CD4-positive, alpha-beta T cell treated with Interleukin-21 for 1 hour (primary cell): ENCODE measurements around the gene FBXO11.

Source experiments
- DNase-seq: peaks from one replicate; pipeline ENCODE4 v3.0.0-alpha.2; 2020

The FBXO11 gene

DNA sequence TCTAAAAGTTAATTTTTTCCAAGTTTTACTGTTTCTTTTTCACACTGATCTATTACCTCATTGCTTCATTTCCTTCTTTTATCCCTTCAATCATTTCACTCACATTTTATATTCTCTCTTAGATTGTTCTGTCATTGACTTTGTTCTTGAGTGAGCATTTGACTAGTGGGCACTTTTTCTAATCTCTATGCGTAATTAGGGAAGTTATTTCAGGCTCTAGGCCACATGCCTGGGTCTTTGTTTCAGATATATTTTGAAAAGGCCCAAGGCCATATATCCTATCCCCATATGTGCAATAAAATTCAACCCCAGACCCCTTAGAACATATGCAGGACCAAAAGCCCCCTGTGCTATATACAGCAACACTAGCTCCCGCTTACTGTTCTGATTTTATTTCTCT is 62.1 kb downstream of the FBXO11 start:
- no peak for DNase-seq

DNA sequence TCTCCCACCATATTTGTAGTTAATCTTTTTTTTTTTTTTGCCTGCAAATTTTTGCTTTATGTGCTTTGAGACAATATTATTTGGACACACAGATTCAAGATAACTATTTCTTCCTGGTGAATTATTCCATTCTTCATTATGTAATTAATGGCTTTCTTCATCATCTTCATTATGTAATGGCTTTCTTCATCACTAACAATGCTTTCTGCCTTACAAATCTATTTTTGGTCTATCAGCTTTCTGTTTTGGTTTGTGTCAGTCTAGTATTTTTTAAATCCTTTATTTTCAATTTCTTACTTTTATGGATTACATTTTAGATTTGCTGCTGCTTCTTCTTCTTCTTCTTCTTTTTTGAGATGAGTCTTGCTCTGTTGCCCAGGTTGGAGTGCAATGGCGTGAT is 62.9 kb downstream of the FBXO11 start:
- DNase-seq: no peak

DNA sequence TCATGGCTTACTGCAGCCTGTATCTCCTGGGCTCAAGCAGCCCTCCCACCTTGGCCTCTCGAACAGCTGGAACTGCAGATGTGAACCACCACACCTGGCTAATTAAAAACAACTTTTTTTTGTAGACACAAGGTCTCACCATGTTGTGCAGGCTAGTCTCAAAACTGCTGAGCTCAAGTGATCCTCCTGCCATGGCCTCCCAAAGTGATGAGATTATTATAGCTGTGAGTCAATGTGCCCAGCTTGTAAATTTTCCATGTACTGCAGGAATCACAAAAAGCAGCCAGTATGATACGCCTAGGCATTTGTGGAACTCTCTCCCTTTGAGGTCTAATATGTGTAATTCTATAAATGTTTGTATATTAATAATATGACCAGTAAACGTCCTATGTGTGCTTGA is 63.5 kb downstream of the FBXO11 start:
- no peak for DNase-seq

DNA sequence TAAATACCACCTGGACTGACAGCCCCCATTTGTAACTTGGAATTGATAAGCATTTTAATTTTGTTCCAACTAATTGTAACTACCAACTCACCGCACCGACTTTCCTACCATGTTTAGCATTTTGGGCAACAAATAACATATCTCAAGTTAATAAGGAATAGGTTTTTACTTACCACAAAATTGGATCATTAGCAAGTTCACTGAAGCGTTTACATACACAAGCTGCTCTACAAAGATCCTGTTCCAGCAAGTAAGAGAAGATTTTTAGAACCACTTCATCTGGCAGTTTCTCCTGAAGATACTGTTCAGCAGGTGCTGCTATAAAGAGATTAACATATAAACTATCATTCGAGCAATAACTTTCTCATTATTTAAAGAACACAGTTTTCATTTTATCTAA is 67.6 kb downstream of the FBXO11 start:
- no peak for DNase-seq

DNA sequence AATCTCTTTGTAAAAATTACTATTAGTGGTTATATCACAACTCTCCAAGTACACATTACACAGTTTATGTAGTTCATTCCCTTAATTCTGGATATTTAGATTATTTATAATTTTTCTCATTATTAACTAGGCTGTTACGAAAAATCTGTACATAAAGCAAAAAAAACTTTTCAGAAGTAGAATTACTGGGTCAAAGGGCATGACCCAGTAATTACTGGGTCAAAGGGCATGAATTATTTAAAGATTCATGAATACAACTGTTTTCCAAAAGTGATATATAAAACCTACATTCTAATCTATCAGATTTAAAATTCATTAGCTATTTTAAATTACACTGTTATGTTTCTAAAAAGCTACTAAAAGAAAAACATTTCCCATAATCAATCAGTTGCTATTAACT is 68.0 kb downstream of the FBXO11 start:
- no peak for DNase-seq

DNA sequence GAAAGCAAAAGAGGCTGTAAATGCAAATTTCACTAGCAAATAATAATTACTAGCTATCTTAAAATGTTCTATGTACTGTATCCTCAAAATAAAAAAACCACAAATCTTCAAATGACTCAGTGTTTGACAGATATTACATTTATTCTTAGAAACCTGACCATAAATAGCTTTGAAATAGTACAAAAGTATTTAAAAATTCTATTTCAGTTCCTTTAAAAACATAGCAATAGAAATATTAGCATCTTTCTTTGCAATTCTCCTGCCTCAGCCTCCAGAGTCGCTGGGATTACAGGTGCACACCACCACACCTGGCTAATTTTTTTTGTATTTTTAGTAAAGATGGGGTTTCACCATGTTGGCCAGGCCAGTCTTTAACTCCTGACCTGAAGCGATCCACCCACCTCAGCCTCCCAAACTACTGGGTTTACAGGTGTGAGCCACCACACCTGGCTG is 72.8 kb downstream of the FBXO11 start:
- no peak for DNase-seq

DNA sequence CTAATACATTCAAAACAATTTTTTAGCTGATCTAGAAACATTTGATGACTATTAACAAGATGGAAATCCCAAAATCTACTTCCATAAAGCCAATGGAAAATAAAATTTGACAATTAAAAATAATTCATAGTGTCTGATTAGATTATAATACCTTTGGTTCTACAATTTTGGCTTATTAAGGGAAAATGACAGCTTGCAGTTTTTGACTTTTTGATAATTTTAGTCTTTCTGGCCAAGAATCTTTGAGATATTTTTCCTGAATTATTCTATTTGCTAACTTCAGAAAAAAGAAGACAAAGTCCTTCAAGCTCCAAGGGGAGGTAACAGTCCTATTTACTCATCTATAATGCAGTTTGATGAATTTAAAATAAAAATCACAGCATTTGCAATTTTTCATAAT is 83.8 kb downstream of the FBXO11 start:
- no peak for DNase-seq

DNA sequence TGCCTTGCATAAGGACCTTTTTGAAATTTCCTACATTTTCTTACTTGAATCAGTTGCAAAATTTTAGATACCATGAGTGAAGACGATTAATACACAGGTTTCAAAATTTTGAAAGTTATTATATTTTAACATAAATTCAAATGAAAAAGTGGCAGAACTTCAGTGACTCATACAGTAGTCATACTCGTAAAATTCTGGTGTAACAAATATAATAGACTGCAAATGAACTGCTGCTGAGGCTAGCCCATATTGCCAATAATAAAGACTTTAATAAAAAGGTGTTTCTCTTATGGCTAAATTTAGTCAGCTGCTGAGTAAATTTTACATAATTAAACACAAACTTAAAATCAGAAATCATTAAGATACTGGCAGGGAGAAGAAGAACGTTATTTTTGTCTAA is 86.5 kb downstream of the FBXO11 start:
- no peak for DNase-seq

DNA sequence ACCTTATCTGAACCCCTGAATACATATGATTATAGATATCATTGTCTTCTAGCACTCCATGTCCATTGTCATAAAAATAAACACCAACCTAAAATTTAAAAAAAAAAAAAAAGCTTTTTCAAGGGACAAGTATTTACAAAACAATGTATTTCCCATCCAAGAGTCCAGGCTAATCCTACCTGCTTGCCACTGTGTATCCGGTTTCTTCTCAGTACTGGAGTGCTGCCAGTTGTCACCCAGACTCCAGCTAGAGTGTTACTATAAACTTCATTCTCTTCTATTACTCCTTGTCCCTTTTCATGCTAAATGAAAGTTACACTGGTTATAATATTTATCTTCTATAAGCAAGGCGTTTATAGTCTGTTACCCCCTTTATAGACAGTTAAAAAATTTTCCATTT is 87.5 kb downstream of the FBXO11 start:
- no peak for DNase-seq

DNA sequence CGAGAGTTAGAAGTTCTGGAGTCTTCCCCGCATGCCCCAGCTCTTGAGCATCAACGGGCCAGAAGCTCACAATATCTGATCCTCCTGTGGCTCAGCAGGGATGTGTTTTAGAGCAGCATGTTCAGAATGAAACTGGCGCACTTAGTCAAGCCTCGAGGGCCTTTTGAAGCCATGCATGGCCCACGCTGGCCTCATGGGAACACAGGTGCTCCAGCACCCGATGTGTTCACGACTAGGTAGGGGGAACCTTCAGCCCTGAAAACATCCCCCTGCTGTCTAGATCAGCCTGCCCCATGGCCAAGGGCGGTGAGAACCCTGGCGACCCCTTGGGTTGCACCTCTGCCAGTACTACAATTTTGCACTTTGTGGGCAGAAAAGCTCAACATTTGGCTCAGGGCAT is 90.5 kb downstream of the FBXO11 start:
- DNase-seq: no peak

DNA sequence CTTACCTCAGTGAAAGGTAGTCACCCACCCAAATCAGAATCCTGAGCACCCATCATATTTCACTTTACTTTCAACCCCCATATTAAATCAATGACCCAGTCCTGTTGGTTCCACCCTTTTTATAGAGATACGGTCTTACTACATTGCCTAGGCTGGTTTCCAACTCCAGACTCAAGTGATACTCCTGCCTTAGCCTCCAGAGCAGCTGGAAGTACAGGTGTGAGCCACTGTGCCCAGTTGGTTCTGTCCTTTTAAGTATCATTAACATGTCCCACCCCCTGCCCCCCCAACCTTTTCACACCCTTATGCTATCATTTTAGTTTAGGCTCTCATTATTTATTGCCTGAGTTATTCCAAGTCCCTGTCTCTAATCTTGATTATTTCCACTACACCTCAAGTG is 94.6 kb downstream of the FBXO11 start:
- DNase-seq: no peak

DNA sequence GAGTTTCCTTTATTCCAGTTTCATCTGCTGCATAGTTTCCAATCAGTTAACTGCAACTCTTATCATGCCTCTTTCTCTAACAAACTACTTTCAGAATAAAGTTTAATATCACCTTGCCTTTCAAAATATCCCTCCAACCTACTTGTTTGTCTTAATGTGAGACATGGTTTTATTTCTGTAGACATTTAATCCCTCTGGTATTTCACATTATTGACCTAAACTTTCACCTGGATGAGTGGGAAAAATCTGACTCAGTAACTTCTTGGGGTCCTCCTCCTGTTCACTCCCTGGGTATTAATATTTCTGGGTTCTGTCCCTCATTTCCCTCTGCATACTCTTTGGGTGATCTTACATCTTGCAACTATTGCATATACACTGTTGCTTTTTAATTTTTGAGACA is 95.4 kb downstream of the FBXO11 start:
- no peak for DNase-seq

DNA sequence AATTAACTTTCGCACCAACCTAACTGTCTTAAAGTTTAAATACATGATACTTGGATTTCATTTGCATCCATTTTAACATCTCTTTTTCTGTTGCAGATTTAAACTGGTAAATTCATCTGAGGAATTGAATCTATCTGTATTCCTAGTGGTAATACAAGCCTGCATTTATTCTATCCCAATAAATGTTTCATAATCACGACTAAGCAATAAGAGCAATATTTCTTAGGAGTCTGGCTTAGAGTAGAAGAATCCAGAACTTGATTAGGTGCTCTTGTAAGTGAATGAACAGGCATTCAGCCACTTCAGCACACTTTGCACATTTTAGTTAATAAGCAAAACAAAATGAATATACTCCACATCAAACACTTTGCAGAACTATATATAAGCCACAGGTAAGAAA is 96.4 kb downstream of the FBXO11 start:
- DNase-seq: no peak

DNA sequence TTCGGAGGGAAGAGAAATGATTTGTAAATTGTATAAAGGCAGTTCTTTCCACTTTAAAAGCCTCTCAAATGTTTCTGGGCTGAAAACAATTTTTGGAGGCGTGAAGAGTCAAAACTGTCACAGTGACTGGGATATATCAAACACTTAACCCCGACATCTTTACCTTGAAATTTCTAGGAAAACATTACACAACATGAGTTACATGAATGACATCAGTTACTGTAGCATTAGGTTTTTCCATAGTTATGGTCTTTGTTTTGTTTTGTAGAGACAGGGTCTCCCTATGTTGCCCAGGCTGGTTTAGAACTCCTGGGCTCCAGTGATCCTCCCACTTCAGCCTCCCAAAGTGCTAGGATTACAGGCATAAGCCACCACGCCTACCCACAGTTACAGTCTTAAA is 97.7 kb downstream of the FBXO11 start:
- no peak for DNase-seq

DNA sequence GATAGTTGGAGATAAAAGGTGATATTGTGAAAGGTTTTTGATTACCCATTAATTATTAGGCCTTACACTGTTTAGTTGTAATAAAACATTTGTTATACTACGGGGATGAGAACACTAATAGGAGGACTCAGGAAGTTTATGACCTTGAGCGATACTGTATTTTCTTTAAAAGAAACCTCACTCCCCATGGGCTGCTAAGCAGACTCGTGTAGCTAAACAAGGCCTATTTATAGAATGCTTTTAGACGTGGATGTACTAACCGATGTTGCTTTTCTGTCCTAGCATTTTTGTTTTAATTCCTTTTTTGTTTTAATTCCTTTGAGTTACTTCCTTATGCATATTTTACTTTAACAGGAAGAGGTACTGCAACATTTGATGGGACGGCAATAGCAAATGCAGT is 100.4 kb downstream of the FBXO11 start:
- no peak for DNase-seq

DNA sequence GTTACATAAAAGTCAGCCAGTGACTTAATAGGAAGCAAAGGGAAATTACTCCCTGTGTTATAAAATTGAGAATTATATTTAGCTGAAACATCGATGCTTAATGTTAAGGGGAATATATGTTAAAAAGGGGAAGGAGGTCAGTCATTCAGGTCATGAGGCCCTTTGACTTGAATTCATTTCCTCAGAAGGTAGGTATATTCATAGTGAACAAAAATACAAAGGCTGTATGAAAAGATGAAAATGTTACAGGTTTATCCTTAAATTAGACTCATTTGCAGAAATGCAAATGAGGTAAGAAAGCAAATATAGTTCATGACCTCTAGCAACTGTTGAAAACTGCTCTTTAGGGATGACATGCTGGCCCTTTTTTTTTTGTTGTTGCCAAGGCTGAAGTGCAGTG is 102.5 kb downstream of the FBXO11 start:
- DNase-seq: no peak

DNA sequence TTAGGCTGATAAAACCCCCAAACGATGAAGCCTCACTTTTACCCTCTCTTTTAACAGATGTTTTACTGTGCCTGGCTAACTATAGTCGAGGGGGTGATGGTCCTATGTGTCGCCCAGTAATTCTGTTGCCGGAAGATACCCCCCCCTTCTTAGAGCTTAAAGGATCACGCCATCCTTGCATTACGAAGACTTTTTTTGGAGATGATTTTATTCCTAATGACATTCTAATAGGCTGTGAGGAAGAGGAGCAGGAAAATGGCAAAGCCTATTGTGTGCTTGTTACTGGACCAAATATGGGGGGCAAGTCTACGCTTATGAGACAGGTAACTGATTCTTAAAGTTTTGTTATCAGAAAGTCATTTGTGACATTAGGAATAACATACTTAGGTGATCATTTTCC is 102.9 kb downstream of the FBXO11 start:
- no peak for DNase-seq

DNA sequence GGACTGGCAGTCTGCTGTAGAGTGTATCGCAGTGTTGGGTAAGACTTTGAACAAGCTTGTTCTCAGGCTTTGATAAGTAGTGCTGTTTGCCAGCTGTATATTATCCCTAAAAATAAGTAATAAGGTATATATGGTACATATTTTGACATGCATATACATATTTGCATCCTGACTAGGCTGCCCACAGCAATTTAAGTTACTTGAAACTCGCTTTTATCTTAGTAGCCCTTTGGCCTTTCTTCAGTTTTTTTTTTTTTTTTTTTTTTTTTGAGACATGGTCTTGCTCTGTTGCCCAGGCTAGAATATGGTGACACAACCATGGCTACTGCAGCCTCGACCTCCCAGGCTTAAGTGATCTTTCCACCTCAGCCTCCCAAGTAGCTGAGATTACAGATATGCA is 105.2 kb downstream of the FBXO11 start:
- DNase-seq: no peak

DNA sequence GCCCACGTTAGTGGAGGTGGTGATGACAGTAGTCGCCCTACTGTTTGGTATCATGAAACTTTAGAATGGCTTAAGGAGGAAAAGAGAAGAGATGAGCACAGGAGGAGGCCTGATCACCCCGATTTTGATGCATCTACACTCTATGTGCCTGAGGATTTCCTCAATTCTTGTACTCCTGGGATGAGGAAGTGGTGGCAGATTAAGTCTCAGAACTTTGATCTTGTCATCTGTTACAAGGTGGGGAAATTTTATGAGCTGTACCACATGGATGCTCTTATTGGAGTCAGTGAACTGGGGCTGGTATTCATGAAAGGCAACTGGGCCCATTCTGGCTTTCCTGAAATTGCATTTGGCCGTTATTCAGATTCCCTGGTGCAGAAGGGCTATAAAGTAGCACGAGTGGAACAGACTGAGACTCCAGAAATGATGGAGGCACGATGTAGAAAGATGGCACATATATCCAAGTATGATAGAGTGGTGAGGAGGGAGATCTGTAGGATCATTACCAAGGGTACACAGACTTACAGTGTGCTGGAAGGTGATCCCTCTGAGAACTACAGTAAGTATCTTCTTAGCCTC is 107.2 kb downstream of the FBXO11 start:
- DNase-seq: no peak

DNA sequence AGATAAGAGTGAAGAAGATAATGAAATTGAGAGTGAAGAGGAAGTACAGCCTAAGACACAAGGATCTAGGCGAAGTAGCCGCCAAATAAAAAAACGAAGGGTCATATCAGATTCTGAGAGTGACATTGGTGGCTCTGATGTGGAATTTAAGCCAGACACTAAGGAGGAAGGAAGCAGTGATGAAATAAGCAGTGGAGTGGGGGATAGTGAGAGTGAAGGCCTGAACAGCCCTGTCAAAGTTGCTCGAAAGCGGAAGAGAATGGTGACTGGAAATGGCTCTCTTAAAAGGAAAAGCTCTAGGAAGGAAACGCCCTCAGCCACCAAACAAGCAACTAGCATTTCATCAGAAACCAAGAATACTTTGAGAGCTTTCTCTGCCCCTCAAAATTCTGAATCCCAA is 107.7 kb downstream of the FBXO11 start:
- no peak for DNase-seq

DNA sequence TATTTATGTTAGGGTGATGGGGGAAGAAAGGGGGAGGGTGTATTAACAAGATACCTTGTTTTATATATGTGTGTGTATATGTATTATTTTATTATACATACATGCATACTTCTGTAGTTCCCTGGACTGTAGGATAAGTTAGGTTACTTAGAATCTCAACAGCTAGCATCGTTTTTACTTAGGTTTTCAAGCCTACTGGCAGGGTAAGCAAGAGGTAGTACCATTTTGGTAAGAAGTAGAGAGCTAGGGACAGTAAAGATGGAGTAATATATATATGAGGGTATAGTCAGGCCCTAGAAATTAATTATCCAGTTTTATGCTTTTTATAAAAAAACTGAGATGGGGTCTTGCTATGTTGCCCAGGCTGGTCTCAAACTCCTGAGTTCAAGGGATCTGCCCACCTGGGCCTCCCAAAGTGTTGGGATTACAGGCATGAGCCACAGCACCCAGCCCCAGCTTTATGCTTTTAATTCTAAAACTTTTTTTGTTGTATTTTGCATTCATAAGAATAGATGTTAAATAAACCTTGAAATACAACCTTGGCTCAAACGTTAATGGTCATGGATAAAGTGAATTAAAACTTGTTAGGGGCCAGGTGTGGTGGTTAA is 110.1 kb downstream of the FBXO11 start:
- DNase-seq: no peak

DNA sequence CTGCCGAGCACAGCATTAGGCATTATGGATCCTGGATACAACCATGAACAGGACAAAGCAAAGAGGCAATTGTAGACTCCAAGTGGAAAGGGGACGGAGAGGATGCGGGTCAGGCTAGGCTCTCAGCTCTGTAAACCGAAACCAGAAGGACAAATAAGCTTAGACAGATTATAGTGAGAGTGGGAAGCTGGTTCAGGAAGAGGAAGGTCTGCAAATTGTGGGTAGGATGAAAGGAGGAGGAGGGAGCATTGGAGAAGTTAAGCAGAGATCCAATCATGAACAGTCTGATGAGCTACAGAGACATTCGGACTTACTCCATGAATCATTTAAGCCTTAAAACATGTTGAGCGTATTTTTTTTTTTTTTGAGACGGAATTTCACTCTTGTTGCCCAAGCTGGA is 120.3 kb downstream of the FBXO11 start:
- DNase-seq: no peak

DNA sequence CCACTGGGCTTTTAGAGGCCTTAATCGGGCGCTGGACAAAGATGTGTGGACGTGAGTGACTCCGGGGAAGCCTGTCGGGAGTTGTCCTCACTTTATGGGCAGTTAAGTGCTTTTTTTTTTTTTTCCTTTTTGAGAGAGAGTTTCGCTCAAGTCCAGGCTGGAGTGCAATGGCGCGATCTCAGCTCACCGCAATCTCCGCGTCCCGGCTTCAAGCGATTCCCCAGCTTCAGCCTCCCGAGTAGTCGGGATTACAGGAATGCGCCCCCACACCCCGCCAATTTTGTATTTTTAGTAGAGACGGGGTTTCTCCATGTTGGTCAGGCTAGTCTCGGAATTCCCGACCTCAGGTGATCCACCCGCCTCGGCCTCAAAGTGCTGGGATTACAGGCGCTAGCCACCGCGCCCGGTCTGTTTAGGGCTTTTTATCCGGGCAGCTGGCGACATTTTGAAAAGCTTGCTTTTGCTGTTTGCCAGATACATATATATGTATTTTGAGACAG is 121.9 kb downstream of the FBXO11 start:
- DNase-seq: no peak

DNA sequence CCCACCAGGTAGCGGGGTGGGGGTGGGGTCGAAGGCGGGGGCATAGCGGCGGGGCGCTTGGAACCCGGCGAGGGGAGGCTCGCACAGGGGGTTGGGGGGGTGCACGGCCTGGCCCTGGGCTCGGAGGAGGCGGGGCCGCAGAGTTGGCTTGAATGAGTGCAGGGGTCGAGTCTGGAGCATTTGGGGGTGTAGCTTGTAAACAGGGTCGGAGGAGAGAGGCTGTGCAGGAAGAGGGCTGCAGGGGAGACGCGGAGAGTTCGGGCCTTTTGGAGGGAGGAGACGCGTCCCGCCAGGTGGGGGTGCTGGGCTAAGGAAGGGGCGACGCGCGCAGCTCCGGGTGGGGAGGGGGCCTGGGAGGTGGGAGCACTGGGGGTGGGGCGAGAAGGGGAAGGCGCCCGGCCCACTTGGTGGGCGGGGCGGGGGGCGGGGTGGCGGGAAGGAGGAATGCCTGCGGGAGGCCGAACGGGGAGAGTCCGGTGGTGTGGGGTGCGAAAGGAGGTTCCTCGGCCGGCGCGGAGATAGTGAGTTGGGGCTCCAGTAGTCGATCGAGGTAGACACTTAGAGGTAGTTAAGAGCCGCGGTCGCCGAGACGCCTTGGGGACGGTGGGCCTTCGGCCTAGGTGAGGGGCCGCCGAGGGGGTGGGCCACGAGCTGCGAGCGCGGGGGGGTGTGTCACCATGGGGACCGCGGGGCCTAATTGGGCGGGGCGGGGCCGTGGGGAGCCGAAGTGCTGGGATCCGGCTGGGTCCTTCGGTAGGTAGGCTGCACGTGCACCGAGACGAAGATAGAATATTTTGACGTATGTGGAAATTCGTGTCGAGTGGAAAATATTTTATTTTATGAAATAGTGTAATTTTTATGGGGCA is 122.6 kb downstream of the FBXO11 start:
- peak; percentile 71 for DNase-seq
